HG03045 (cell line): Measurements from ENCODE around the gene PWWP2B.
"Not testable (repeated sequence)": the region's sequence is repeated elsewhere in the genome, so short reads cannot be mapped to it uniquely, and the experiment has no call there.

ENCODE experiments used
- ATAC-seq: cut with Tn5 transposase; IDR thresholded peaks from one replicate; pipeline ENCODE4 v1.9.1; 2021; ENCODE audit warnings: mild to moderate bottlenecking, moderate library complexity; ENCODE audit not compliant: unreplicated experiment

PWWP2B gene

GRCh38 chr10:132380986-132381385, 16.0 kb upstream of the PWWP2B start:
- ATAC-seq = not testable (repeated sequence)

GRCh38 chr10:132381741-132382140, 15.3 kb upstream of the PWWP2B start:
- ATAC-seq = no peak

- no peak for ATAC-seq
Measured at GRCh38 chr10:132382231-132382922, 14.6 kb upstream of the PWWP2B start.

GRCh38 chr10:132383101-132383500, 13.9 kb upstream of the PWWP2B start:
- no peak for ATAC-seq

GRCh38 chr10:132383751-132384196, 13.2 kb upstream of the PWWP2B start:
- ATAC-seq = no peak

- ATAC-seq = no peak
Measured at GRCh38 chr10:132384618-132385388, 12.2 kb upstream of the PWWP2B start.

- no peak for ATAC-seq
Measured at GRCh38 chr10:132385389-132385667, 11.7 kb upstream of the PWWP2B start.

GRCh38 chr10:132385721-132386418, 11.1 kb upstream of the PWWP2B start:
- ATAC-seq = no peak

- no peak for ATAC-seq
Measured at GRCh38 chr10:132386419-132386831, 10.6 kb upstream of the PWWP2B start.

- ATAC-seq = not testable (repeated sequence)
Measured at GRCh38 chr10:132386896-132387295, 10.1 kb upstream of the PWWP2B start.

GRCh38 chr10:132387764-132388210, 9.2 kb upstream of the PWWP2B start:
- ATAC-seq = no peak

GRCh38 chr10:132388891-132389432, 8.0 kb upstream of the PWWP2B start:
- ATAC-seq = no peak

GRCh38 chr10:132389433-132390169, 7.4 kb upstream of the PWWP2B start:
- ATAC-seq = no peak

GRCh38 chr10:132390170-132390920, 6.7 kb upstream of the PWWP2B start:
- ATAC-seq = no peak

GRCh38 chr10:132390921-132391675, 5.9 kb upstream of the PWWP2B start:
- ATAC-seq = no peak

- ATAC-seq = no peak
Measured at GRCh38 chr10:132391676-132392020, 5.4 kb upstream of the PWWP2B start.

- no peak for ATAC-seq
Measured at GRCh38 chr10:132392184-132392800, 4.7 kb upstream of the PWWP2B start.

- no peak for ATAC-seq
Measured at GRCh38 chr10:132392811-132393694, 3.9 kb upstream of the PWWP2B start.
